Lower lobe of right lung (tissue), 2 donors: ENCODE results near the gene PCDHGA4. TPM values are rescaled to one million over a fixed set of nuclear protein-coding genes. Genes with fewer than 3 reads are reported as not detected.
"Not testable (repeated sequence)": the region's sequence is repeated elsewhere in the genome, so short reads cannot be mapped to it uniquely, and the experiment has no call there.

Experiments
- ATAC-seq, 2 donors: fragments of 200-7000 bp; cut with Tn5 transposase; one replicate each; pipeline ENCODE4 v1.9.1; 2020 to 2022; ENCODE audit warnings: mild to moderate bottlenecking in 2 of 2, moderate library complexity in 2 of 2
- DNase-seq: peaks from one replicate; pipeline ENCODE4 v3.0.0-alpha.2; 2020
- H3K27ac ChIP-seq: fragments of 200-600 bp; one replicate; pipeline ENCODE4 v1.8.0; 2022
- H3K27me3 ChIP-seq: fragments of 200-600 bp; one replicate; pipeline ENCODE4 v1.8.0; 2022; ENCODE audit warnings: low read depth
- H3K36me3 ChIP-seq: fragments of 200-600 bp; one replicate; pipeline ENCODE4 v1.8.0; 2022; ENCODE audit warnings: mild to moderate bottlenecking
- H3K4me1 ChIP-seq: fragments of 200-600 bp; one replicate; pipeline ENCODE4 v1.8.0; 2022
- H3K4me3 ChIP-seq: fragments of 200-600 bp; one replicate; pipeline ENCODE4 v1.8.0; 2022; ENCODE audit warnings: mild to moderate bottlenecking
- H3K9me3 ChIP-seq: fragments of 200-600 bp; one replicate; pipeline ENCODE4 v1.8.0; 2022
- intact Hi-C: fragments of 100-400 bp; cut with DNase I; formaldehyde crosslinking; loops from one replicate; pipeline ENCODE4 v1.11.0; 2022
- total RNA-seq: library from RNA; stranded (reverse); fragmentation: NEBNext Ultra II Directional; extraction: Animal tissue kit (Norgen Biotek cat#: 25700); gene quantifications from one replicate; pipeline ENCODE4 v1.2.1, GENCODE V29; 2021
- TF ChIP-seq, protein P1 (sequence below): fragments of 200-600 bp; IDR thresholded peaks from one replicate; pipeline ENCODE4 v1.8.0; 2022; ENCODE audit warnings: antibody characterized with exemption, mild to moderate bottlenecking
- donor health status: DM: no; HTN: yes; CAD: no; lungs with severe emphysema.

Gene PCDHGA4
- total RNA-seq, 1 donor from 2014 or later, result 3.1 TPM

DNA sequence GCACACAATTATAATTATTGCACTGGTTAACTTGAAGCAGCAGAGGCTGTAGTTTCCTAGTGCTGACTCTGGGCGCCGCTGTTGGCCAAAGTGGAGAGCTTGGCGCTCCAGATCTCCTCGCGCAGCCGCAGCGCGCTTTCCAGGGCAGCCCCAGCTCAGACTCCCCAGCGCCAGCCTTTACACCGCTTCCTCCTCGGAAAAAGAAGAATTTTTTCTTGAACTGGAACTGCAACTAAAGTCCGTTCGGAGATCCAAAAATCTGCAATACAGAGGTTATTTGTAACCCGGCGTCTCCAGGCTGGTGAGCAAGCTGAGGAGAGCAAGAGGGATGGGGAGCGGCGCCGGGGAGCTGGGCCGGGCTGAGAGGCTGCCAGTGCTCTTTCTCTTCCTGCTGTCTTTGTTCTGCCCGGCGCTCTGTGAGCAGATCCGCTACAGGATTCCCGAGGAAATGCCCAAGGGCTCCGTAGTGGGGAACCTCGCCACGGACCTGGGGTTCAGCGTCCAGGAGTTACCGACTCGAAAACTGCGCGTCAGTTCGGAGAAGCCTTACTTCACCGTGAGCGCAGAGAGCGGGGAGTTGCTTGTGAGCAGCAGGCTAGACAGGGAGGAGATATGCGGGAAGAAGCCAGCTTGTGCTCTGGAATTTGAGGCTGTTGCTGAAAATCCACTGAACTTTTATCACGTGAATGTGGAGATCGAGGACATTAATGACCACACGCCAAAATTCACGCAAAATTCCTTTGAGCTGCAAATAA lies 32.9 kb downstream of the PCDHGA4 start, which contains the start of gene PCDHGB4:
TSS of gene PCDHGB4 (plus strand) at position 142 of the 755 bp plus-strand sequence. CDS start at position 329, 187 bp downstream.
- H3K27ac ChIP-seq, H3K36me3 ChIP-seq, H3K4me1 ChIP-seq, DNase-seq, intact Hi-C loops: not testable (repeated sequence)
- Histone ChIP-seq H3K9me3 (peaks cover 84% of the 10 kb centered on the region), H3K27me3 (peaks cover 21% of the 10 kb centered on the region), H3K4me3 (peak within 1 kb of the TSS; percentile 26)
- ATAC-seq, result peak; percentile 78 to 93
- TF ChIP-seq, protein P1, sequence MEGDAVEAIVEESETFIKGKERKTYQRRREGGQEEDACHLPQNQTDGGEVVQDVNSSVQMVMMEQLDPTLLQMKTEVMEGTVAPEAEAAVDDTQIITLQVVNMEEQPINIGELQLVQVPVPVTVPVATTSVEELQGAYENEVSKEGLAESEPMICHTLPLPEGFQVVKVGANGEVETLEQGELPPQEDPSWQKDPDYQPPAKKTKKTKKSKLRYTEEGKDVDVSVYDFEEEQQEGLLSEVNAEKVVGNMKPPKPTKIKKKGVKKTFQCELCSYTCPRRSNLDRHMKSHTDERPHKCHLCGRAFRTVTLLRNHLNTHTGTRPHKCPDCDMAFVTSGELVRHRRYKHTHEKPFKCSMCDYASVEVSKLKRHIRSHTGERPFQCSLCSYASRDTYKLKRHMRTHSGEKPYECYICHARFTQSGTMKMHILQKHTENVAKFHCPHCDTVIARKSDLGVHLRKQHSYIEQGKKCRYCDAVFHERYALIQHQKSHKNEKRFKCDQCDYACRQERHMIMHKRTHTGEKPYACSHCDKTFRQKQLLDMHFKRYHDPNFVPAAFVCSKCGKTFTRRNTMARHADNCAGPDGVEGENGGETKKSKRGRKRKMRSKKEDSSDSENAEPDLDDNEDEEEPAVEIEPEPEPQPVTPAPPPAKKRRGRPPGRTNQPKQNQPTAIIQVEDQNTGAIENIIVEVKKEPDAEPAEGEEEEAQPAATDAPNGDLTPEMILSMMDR, result peak; percentile 37

DNA sequence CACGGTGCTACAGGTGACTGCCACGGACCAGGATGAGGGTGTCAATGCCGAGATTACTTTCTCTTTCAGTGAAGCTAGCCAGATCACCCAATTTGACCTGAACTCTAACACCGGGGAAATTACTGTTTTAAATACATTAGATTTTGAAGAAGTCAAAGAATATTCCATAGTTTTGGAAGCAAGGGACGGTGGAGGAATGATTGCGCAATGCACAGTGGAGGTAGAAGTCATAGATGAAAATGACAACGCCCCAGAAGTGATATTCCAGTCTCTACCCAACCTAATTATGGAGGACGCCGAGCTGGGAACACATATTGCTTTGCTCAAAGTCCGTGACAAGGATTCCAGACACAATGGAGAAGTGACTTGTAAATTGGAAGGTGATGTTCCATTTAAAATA lies 33.8 kb downstream of the PCDHGA4 start:
- DNase-seq (no peak), ATAC-seq (no peak)
- TF ChIP-seq, protein P1, result no peak
- no peaks in the 10 kb centered on the region for H3K36me3 ChIP-seq
- intact Hi-C loops, result no loop called here
- H3K9me3 ChIP-seq, result peaks cover 84% of the 10 kb centered on the region
- no peaks in the 10 kb centered on the region for H3K4me1 ChIP-seq
- H3K27ac ChIP-seq, result no peak overlapping the region
- H3K27me3 ChIP-seq, result peaks cover 23% of the 10 kb centered on the region
- H3K4me3 ChIP-seq, result no peak overlapping the region

DNA sequence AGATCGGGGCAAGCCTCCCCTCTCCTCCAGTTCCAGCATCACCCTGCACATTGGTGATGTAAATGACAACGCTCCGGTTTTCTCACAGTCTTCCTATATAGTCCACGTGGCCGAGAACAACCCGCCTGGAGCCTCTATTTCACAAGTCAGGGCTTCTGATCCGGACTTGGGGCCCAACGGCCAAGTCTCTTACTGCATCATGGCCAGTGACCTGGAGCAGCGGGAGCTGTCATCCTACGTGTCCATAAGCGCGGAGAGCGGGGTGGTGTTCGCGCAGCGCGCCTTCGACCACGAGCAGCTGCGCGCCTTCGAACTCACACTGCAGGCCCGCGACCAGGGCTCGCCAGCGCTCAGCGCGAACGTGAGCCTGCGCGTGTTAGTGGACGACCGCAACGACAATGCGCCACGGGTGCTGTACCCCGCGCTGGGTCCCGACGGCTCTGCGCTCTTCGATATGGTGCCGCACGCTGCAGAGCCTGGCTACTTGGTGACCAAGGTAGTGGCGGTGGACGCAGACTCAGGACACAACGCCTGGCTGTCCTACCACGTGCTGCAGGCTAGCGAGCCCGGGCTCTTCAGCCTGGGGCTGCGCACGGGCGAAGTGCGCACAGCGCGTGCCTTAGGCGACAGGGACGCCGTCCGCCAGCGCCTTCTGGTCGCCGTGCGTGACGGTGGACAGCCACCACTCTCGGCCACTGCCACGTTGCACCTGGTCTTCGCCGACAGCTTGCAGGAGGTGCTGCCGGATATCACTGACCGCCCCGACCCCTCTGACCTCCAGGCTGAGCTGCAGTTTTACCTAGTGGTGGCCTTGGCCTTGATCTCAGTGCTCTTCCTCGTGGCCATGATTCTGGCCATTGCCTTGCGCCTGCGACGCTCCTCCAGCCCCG lies 34.6 kb downstream of the PCDHGA4 start:
- no peak overlapping the region for H3K27ac ChIP-seq
- TF ChIP-seq, protein P1, result no peak
- intact Hi-C loops, result no loop called here
- ATAC-seq (no peak), DNase-seq (no peak)
- H3K4me1 ChIP-seq, result no peaks in the 10 kb centered on the region
- H3K4me3 ChIP-seq, result no peak overlapping the region
- H3K9me3 ChIP-seq, result peaks cover 83% of the 10 kb centered on the region
- H3K27me3 ChIP-seq, result peaks cover 27% of the 10 kb centered on the region
- H3K36me3 ChIP-seq, result no peaks in the 10 kb centered on the region

DNA sequence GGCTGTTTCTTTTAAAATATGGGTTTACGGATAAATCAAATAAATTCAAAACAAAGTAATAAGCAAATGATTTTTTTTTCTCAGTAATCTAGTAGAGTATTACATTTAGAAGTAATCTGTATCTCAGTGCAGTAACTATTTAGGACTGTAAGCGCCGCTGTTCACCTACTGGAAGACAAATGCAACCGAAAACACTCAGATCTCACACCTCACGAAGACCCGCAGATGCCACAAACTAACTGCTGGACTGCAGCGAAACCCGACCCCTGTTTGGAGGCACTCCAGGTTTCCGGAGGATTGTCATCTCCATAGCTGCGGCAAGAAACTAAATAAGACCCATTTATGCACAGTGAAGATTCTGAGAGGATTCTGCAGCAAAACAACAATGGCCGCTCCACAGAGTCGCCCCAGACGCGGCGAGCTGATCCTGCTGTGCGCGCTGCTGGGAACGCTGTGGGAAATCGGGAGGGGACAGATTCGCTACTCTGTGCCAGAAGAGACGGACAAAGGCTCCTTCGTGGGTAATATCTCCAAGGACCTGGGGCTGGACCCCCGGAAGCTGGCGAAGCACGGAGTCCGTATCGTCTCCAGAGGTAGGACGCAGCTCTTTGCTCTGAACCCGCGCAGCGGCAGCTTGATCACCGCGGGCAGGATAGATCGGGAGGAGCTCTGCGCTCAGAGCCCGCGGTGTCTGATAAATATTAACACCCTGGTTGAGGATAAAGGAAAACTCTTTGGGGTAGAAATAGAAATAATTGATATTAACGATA lies 37.8 kb downstream of the PCDHGA4 start, which contains the start of gene PCDHGA8:
TSS of gene PCDHGA8 (plus strand) at position 205 of the 770 bp plus-strand sequence. CDS start at position 386, 181 bp downstream.
- H3K27me3 ChIP-seq, result peaks cover 48% of the 10 kb centered on the region
- TF ChIP-seq, protein P1, result no peak
- no peak within 1 kb of the TSS for H3K4me3 ChIP-seq
- H3K27ac ChIP-seq, result no peak within 1 kb of the TSS
- H3K4me1 ChIP-seq, result no peaks in the 10 kb centered on the region
- intact Hi-C loops, result no loop called here
- H3K9me3 ChIP-seq, result peaks cover 77% of the 10 kb centered on the region
- ATAC-seq, result no peak
- no peaks in the 10 kb centered on the region for H3K36me3 ChIP-seq
- DNase-seq, result no peak

DNA sequence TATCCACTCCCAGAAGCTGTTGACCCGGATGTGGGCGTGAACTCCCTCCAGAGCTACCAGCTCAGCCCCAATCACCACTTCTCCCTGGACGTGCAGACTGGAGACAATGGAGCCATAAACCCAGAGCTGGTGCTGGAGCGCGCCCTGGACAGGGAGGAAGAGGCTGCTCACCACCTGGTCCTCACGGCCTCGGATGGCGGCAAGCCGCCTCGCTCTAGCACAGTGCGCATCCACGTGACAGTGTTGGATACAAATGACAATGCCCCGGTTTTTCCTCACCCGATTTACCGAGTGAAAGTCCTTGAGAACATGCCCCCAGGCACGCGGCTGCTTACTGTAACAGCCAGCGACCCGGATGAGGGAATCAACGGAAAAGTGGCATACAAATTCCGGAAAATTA lies 38.4 kb downstream of the PCDHGA4 start:
- H3K27ac ChIP-seq, result no peak overlapping the region
- H3K27me3 ChIP-seq, result peaks cover 48% of the 10 kb centered on the region
- no peaks in the 10 kb centered on the region for H3K36me3 ChIP-seq
- H3K4me1 ChIP-seq, result no peaks in the 10 kb centered on the region
- no peak for DNase-seq
- no peak for ATAC-seq
- TF ChIP-seq, protein P1, result no peak
- no peak overlapping the region for H3K4me3 ChIP-seq
- H3K9me3 ChIP-seq, result peaks cover 79% of the 10 kb centered on the region
- intact Hi-C loops, result no loop called here

DNA sequence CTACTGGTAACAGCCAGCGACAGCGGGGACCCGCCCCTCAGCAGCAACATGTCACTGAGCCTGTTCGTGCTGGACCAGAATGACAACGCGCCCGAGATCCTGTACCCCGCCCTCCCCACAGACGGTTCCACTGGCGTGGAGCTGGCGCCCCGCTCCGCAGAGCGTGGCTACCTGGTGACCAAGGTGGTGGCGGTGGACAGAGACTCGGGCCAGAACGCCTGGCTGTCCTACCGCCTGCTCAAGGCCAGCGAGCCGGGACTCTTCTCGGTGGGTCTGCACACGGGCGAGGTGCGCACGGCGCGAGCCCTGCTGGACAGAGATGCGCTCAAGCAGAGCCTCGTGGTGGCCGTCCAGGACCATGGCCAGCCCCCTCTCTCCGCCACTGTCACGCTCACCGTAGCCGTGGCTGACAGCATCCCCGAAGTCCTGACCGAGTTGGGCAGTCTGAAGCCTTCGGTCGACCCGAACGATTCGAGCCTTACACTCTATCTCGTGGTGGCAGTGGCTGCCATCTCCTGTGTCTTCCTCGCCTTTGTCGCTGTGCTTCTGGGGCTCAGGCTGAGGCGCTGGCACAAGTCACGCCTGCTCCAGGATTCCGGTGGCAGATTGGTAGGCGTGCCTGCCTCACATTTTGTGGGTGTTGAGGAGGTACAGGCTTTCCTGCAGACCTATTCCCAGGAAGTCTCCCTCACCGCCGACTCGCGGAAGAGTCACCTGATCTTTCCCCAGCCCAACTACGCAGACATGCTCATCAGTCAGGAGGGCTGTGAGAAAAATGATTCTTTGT lies 39.8 kb downstream of the PCDHGA4 start:
- Histone ChIP-seq H3K27me3 (peaks cover 53% of the 10 kb centered on the region), H3K9me3 (peaks cover 77% of the 10 kb centered on the region)
- H3K36me3 ChIP-seq, H3K4me3 ChIP-seq, intact Hi-C loops, H3K4me1 ChIP-seq, ATAC-seq, DNase-seq, H3K27ac ChIP-seq: not testable (repeated sequence)
